ENCODE measurements around the gene RBM44.

- no peak for TF ChIP-seq CTCF (IDR thresholded peaks at IDR 0.05)
- TF ChIP-seq POLR2A (IDR thresholded peaks at IDR 0.05), result no peak
These were observed 18.0 kb downstream of the RBM44 start for GRCh38 chr2:237816531-237816930.

Data from testis (tissue), 2 donors.